GM12892 (cell line): Measurements from ENCODE around the gene DOCK4.

ENCODE experiments used
- POLR2A ChIP-seq: IDR thresholded peaks from 2 replicates; pipeline ENCODE4 v1.6.1; 2011; ENCODE audit warnings: low read depth, low read length, control low read depth
- POLR2AphosphoS5 ChIP-seq: IDR thresholded peaks from 2 replicates; pipeline ENCODE4 v1.6.1; 2011; ENCODE audit warnings: low read depth, low read length, control low read depth
- TAF1 ChIP-seq: IDR thresholded peaks from 2 replicates; pipeline ENCODE4 v1.6.1; 2011; ENCODE audit warnings: low read depth, mild to moderate bottlenecking, control low read depth, low read length, borderline replicate concordance

DNA sequence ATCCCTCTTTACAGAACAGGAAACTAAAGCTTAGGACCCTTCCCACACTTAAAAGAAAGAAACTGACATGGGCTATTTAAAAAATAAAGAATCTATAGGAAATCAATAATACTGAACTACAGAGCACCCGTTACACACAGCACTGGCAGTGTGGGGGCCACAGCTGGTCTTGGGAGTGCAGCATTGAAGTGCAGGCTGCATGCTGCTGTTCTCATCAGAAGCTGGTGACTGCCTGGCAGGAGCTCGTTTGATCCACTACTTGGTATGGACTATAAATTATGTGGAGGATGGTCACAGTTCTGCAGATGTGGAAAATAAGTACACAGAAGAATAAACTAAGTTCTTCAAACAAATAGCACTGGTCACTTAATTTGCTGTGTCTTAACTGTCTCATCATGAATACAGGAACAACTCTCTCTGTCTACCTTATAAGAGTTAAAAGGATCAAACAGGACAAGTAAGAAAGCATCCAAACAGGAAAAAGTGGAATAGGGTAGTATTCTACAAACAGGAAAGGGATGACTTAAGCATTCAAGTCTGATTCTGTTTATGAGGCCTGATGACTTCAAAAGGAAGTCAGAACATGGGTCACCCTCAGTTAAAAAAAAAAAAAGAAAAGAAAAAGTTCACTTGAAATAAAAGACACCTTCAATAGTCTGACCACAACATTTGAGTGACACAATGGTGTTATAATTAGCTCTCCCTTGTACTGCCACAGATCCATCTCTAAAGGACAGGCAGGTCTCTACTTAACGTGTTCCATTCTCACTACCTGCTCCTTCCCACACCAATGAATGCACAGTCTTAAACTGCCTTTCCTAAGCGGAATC lies 21.0 kb downstream of the DOCK4 start:
- TF ChIP-seq POLR2A = no peak
- no peak for TF ChIP-seq TAF1
- TF ChIP-seq POLR2AphosphoS5 = no peak
